ENCODE measurements around the gene LYST. TPM values are rescaled to one million over a fixed set of nuclear protein-coding genes. Genes with fewer than 3 reads are reported as not detected.

Gene LYST
- total and polyA plus RNA-seq, 10 of the 15 experiments (the other 5 are each of a cell fraction or from before 2014, with no cell fraction given), result 3.3 to 28.1 (median 5.6) TPM

- intact Hi-C loops (cut with micrococcal nuclease; ENCODE audit: unreplicated experiment), result loop anchor here (1.0 to 10.0 kb wide), 7 partner anchors 22 to 415 kb away; partner anchors contain the start of genes ERO1B, GPR137B and NID1
- ChIA-PET RAD21 (ENCODE audit: unreplicated experiment) (interaction anchor here (1.0 to 5.8 kb wide), 15 partner anchors 9 to 105 kb away, joined by 3 to 65 read pairs (median 5); no protein-coding TSS in a partner anchor), POLR2A (interaction anchor here (1.1 to 6.8 kb wide), 6 partner anchors 9 to 86 kb away, joined by 3 to 64 read pairs (median 18); no protein-coding TSS in a partner anchor), CTCF (interaction anchor here (1.3 to 5.0 kb wide), 11 partner anchors 9 to 105 kb away, joined by 3 to 62 read pairs (median 8); no protein-coding TSS in a partner anchor), SMC1A (ENCODE audit: uncharacterized antibody, unreplicated experiment) (interaction anchor here (0.6 to 8.5 kb wide), 21 partner anchors 9 to 104 kb away, joined by 3 to 84 read pairs (median 10); no protein-coding TSS in a partner anchor)
- Histone ChIP-seq H3K79me2 (ENCODE audit: control insufficient read depth, insufficient read depth, low read length) (peaks cover 11% of the 10 kb centered on the region), H3K27me3 (replicated peaks in 1 of 2; ENCODE audit: control insufficient read depth in 2 of 2, insufficient read depth in 2 of 2, low read length in 1 of 2) (no peaks in the 10 kb centered on the region), H3K9me3 (replicated peaks; ENCODE audit: control insufficient read depth, insufficient read depth, low read length) (no peaks in the 10 kb centered on the region), H3K27ac (ENCODE audit: control insufficient read depth, insufficient read depth) (peak overlapping the region; percentile 88), H3K4me1 (ENCODE audit: control insufficient read depth, insufficient read depth, low read length) (peaks cover 5% of the 10 kb centered on the region; the same call in 1 of the 2 replicates), H2AFZ (ENCODE audit: control insufficient read depth, low read depth, low read length) (peak overlapping the region; percentile 69), H3K4me3 (peak overlapping the region; percentile 91), H3K9ac (ENCODE audit: control insufficient read depth, insufficient read depth, low read length) (peak overlapping the region; percentile 81), H4K20me1 (ENCODE audit: control insufficient read depth, insufficient read depth) (no peaks in the 10 kb centered on the region), H3K4me2 (ENCODE audit: control insufficient read depth, insufficient read depth) (peak overlapping the region; percentile 86), H3K36me3 (ENCODE audit: control insufficient read depth in 2 of 2, insufficient read depth in 2 of 2, low read length in 1 of 2) (no peaks in the 10 kb centered on the region)
- peak; percentile 82 for FAIRE-seq
- peak; percentile 87 for DNase-seq (ENCODE audit: low read depth, low spot score)
- ATAC-seq, result peak; percentile 78
- WGBS (ENCODE audit: insufficient coverage, insufficient replicate concordance, low lambda C conversion rate, missing lambda C conversion rate), result 2% methylated on average over 40 of the region's 56 CpGs
- BruUV-seq (replicated peaks), result TSS peak; percentile 100
- in situ Hi-C loops (cut with MboI), result no loop called here
- TF ChIP-seq BACH1 (IDR thresholded peaks at IDR 0.05; ENCODE audit: borderline replicate concordance) (peak; percentile 14; the same call in 1 of the 2 replicates), NR2F1 (conservative IDR thresholded peaks at IDR 0.05) (0 out of 2 replicates have a peak, but pooled peaks have one; percentile 44), NFXL1 (IDR thresholded peaks at IDR 0.05; ENCODE audit: borderline replicate concordance) (no peak), GATAD2B (conservative IDR thresholded peaks at IDR 0.05; ENCODE audit: low read depth) (peak; percentile 16; the same call in 1 of the 2 replicates), SP1 (IDR thresholded peaks at IDR 0.05; ENCODE audit: low read depth, low read length) (peak; percentile 71), NRF1 (conservative IDR thresholded peaks at IDR 0.05; ENCODE audit: low read depth, low read length) (peak; percentile 35; the same call in 1 of the 2 replicates), IRF4 (IDR thresholded peaks at IDR 0.05; ENCODE audit: low read depth, low read length) (no peak), HDGF (IDR thresholded peaks at IDR 0.05) (0 out of 2 replicates have a peak, but pooled peaks have one; percentile 45), CREB1 (IDR thresholded peaks at IDR 0.05; ENCODE audit: low read depth) (peak; percentile 97), ZNF384 (IDR thresholded peaks at IDR 0.05; ENCODE audit: borderline replicate concordance, low read depth, low read length) (no peak), USF1 (IDR thresholded peaks at IDR 0.05; ENCODE audit: borderline replicate concordance, extremely low read length, insufficient read depth, low read depth, low read length) (no peak), PML (IDR thresholded peaks at IDR 0.05; ENCODE audit: low read length) (no peak; the same call in 1 of the 2 replicates), EGR1 (IDR thresholded peaks at IDR 0.05; ENCODE audit: borderline replicate concordance in 1 of 2, low read depth in 2 of 2, low read length in 2 of 2) (peak in 1 of 2 experiments; percentile 70; a peak in 1 of 3 replicates), PAX5 (IDR thresholded peaks at IDR 0.05; ENCODE audit: borderline replicate concordance, low read depth, low read length) (no peak), RELA (IDR thresholded peaks at IDR 0.05; ENCODE audit: borderline replicate concordance, partially characterized antibody) (peak; percentile 27), TAF1 (IDR thresholded peaks at IDR 0.05; ENCODE audit: borderline replicate concordance, low read depth, low read length) (0 out of 2 replicates have a peak, but pooled peaks have one; percentile 11), POLR2A (IDR thresholded peaks at IDR 0.05; ENCODE audit: low read depth, low read length) (peak; percentile 88), SMARCA5 (IDR thresholded peaks at IDR 0.05) (peak; percentile 25; the same call in 1 of the 2 replicates), ZBTB4 (CRISPR knock-in tag; IDR thresholded peaks at IDR 0.05) (0 out of 2 replicates have a peak, but pooled peaks have one; percentile 29)
Observed at GRCh38 chr1:235866913-235867845, 473 bp upstream of the LYST start.
